Gastroesophageal sphincter (tissue), 4 donors: ENCODE data around the gene MYO7A. TPM values are rescaled to one million over a fixed set of nuclear protein-coding genes. Genes with fewer than 3 reads are reported as not detected.

ENCODE experiments used
- ATAC-seq: fragments of 150-250 bp; one replicate; pipeline ENCODE4 v1.9.1; 2016; ENCODE audit warnings: mild to moderate bottlenecking, moderate library complexity
- H3K27ac ChIP-seq, 4 donors: fragments of 200-600 bp; sonication (generic) in 3 of 4; 1 replicate in 3 of 4; 2 replicates in 1 of 4; pipeline ENCODE4 v1.5.1; 2016 to 2019
- H3K27me3 ChIP-seq: fragments of 200-600 bp; sonication (generic); one replicate; pipeline ENCODE4 v1.5.1; 2019
- H3K36me3 ChIP-seq, 2 donors: fragments of 200-600 bp; sonication (generic); one replicate each; pipeline ENCODE4 v1.5.1; 2019; ENCODE audit warnings: control low read depth in 1 of 2
- H3K4me1 ChIP-seq, 3 donors: fragments of 200-600 bp; sonication (generic); 1 replicate in 2 of 3; 2 replicates in 1 of 3; pipeline ENCODE4 v1.5.1; 2016 to 2019; ENCODE audit warnings: control low read depth in 2 of 3
- H3K4me3 ChIP-seq, 2 donors: fragments of 200-600 bp; sonication (generic); one replicate each; pipeline ENCODE4 v1.5.1; 2019; ENCODE audit warnings: mild to moderate bottlenecking in 1 of 2, moderate library complexity in 1 of 2
- H3K9me3 ChIP-seq, 3 donors: fragments of 200-600 bp; sonication (generic); one replicate each; pipeline ENCODE4 v1.5.1; 2017 to 2019; ENCODE audit warnings: control low read depth in 2 of 3
- EP300 ChIP-seq: sonication (generic); formaldehyde crosslinking; IDR thresholded peaks from one replicate; pipeline ENCODE4 v1.6.1; 2017; ENCODE audit warnings: antibody characterized with exemption, mild to moderate bottlenecking
- POLR2A ChIP-seq, 2 donors: fragments of 450-650 bp; IDR thresholded peaks; one replicate each; pipeline ENCODE4 v1.6.1; 2017; ENCODE audit warnings: antibody characterized with exemption in 2 of 2, mild to moderate bottlenecking in 2 of 2, moderate library complexity in 1 of 2
- POLR2AphosphoS5 ChIP-seq: sonication (generic); formaldehyde crosslinking; IDR thresholded peaks from one replicate; pipeline ENCODE4 v1.6.1; 2017; ENCODE audit warnings: antibody characterized with exemption
- WGBS, 2 donors: methylation state at CpG; one replicate each; pipeline ENCODE4 v1.1.5; 2018; ENCODE audit warnings: low coverage in 1 of 2; 5-methylcytosine and 5-hydroxymethylcytosine counted together
- total RNA-seq, 4 donors: library from RNA; depleted of rRNA; stranded (reverse); fragments of >200 nt; gene quantifications; one replicate each; pipeline ENCODE4 v1.1.0, GENCODE V29; 2016
- TF ChIP-seq, protein P1 (sequence below), 4 experiments: fragments of 200-600 bp in 2 of 4; fragments of 450-650 bp in 2 of 4; sonication (generic) in 1 of 4; IDR thresholded peaks; one replicate each; pipeline ENCODE4 v1.5.1; 2017 to 2019; ENCODE audit warnings: antibody characterized with exemption in 4 of 4, mild to moderate bottlenecking in 2 of 4, moderate library complexity in 2 of 4

The MYO7A gene
- total RNA-seq, 4 donors from 2014 or later = 4.0 to 11.8 (median 8.7) TPM

GRCh38 chr11:77182542-77183430, 54.7 kb downstream of the MYO7A start:
- no peak overlapping the region for H3K4me3 ChIP-seq
- ATAC-seq = no peak
- no peaks in the 10 kb centered on the region for H3K36me3 ChIP-seq
- H3K9me3 ChIP-seq = no peaks in the 10 kb centered on the region
- no peaks in the 10 kb centered on the region for H3K27me3 ChIP-seq
- H3K4me1 ChIP-seq = no peaks in the 10 kb centered on the region
- WGBS, 2 donors = 61 to 88% methylated on average over 4 to 6 of the region's 21 CpGs
- H3K27ac ChIP-seq = no peak overlapping the region
- TF ChIP-seq EP300 = no peak

- no peak overlapping the region for H3K27ac ChIP-seq
- H3K9me3 ChIP-seq = no peaks in the 10 kb centered on the region
- H3K27me3 ChIP-seq = no peaks in the 10 kb centered on the region
- ATAC-seq = no peak
- WGBS, 2 donors = 28 to 73% methylated on average over 2 to 3 of the region's 4 CpGs
- no peak for TF ChIP-seq POLR2A (IDR thresholded peaks at IDR 0.05)
- TF ChIP-seq, protein P1, sequence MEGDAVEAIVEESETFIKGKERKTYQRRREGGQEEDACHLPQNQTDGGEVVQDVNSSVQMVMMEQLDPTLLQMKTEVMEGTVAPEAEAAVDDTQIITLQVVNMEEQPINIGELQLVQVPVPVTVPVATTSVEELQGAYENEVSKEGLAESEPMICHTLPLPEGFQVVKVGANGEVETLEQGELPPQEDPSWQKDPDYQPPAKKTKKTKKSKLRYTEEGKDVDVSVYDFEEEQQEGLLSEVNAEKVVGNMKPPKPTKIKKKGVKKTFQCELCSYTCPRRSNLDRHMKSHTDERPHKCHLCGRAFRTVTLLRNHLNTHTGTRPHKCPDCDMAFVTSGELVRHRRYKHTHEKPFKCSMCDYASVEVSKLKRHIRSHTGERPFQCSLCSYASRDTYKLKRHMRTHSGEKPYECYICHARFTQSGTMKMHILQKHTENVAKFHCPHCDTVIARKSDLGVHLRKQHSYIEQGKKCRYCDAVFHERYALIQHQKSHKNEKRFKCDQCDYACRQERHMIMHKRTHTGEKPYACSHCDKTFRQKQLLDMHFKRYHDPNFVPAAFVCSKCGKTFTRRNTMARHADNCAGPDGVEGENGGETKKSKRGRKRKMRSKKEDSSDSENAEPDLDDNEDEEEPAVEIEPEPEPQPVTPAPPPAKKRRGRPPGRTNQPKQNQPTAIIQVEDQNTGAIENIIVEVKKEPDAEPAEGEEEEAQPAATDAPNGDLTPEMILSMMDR (IDR thresholded peaks at IDR 0.05) = no peak
- TF ChIP-seq EP300 = no peak
- TF ChIP-seq POLR2AphosphoS5 = no peak
- H3K4me1 ChIP-seq = no peaks in the 10 kb centered on the region
- no peak overlapping the region for H3K4me3 ChIP-seq
- no peaks in the 10 kb centered on the region for H3K36me3 ChIP-seq
Observed at GRCh38 chr11:77183431-77183984, 55.5 kb downstream of the MYO7A start.

DNA sequence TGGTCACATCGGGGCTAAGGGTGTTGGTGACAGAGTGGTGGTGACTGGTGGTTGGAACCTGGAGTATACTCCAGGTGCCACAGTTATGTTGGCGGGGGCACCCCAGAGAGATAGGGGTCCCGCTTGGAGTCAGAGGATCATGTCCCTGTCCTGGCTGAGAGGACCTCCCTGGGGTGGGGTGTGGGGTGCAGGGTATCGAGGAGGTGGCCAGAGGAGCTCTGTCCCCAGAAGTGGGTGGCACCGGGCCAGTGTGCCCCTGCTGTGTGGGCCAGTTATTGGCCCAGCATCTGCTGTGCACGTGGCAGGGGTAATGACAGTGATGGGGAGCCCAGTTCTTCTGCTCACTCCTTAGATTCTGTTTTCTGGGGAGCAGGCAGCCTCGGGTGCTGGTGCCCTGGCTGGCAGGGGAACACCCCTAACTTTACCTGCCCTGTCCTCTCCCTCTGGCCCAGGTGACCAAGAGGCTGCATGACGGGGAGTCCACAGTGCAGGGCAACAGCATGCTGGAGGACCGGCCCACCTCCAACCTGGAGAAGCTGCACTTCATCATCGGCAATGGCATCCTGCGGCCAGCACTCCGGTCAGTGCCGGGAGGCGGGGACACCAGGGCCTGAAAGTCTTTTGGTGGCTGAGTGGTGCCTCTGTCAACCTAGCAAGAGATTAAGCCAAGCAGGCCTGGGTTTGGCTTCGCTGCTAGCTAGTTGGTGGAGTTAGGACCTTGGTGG, 56.3 kb downstream of the MYO7A start:
- H3K36me3 ChIP-seq = no peaks in the 10 kb centered on the region
- H3K9me3 ChIP-seq = no peaks in the 10 kb centered on the region
- no peaks in the 10 kb centered on the region for H3K4me1 ChIP-seq
- H3K4me3 ChIP-seq = no peak overlapping the region
- 80% methylated on average over 1 of the region's 15 CpGs; no CpG with 5 or more reads in 1 of the 2 donors for WGBS, 2 donors
- no peaks in the 10 kb centered on the region for H3K27me3 ChIP-seq
- ATAC-seq = no peak
- no peak overlapping the region for H3K27ac ChIP-seq
- TF ChIP-seq EP300 = no peak
- no peak for TF ChIP-seq POLR2A (IDR thresholded peaks at IDR 0.05)
- TF ChIP-seq POLR2AphosphoS5 = no peak
- TF ChIP-seq, protein P1 (IDR thresholded peaks at IDR 0.05) = no peak

DNA sequence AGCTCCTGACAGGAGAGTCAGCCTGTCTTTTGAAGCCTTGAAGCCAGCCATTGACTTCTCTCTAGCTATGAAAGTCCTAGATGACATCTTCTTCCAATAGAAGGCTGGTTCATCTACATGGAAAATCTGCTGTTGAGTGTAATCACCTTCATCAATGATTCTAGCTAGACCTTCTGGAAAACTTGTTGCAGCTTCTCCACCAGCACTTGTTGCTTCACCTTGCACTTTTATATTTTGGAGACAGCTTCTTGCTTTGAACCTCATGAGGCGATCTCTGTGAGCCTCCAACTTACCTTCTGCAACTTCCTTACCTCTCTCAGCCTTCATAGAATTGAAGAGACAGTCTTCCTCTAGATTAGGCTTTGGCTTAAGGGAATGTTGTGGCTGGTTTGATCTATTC, 58.3 kb downstream of the MYO7A start:
- no peaks in the 10 kb centered on the region for H3K27me3 ChIP-seq
- ATAC-seq = no peak
- WGBS, 2 donors = 83 to 100% methylated on average over 1 of the region's 1 CpG
- H3K27ac ChIP-seq = no peak overlapping the region
- H3K4me1 ChIP-seq = no peaks in the 10 kb centered on the region
- no peaks in the 10 kb centered on the region for H3K36me3 ChIP-seq
- H3K4me3 ChIP-seq = no peak overlapping the region
- no peaks in the 10 kb centered on the region for H3K9me3 ChIP-seq
- TF ChIP-seq, protein P1 (IDR thresholded peaks at IDR 0.05) = no peak
- TF ChIP-seq POLR2A (IDR thresholded peaks at IDR 0.05) (no peak), POLR2AphosphoS5 (no peak), EP300 (no peak)

- Histone ChIP-seq H3K9me3 (no peaks in the 10 kb centered on the region), H3K27ac (no peak overlapping the region), H3K27me3 (peaks cover 9% of the 10 kb centered on the region), H3K4me3 (no peak overlapping the region), H3K4me1 (no peaks in the 10 kb centered on the region), H3K36me3 (peaks cover 0 to 3% of the 10 kb centered on the region in 2 donors)
- TF ChIP-seq POLR2AphosphoS5 = no peak
- no peak for TF ChIP-seq POLR2A (IDR thresholded peaks at IDR 0.05)
- TF ChIP-seq, protein P1 (IDR thresholded peaks at IDR 0.05) = no peak
- no peak for TF ChIP-seq EP300
- WGBS, 2 donors = 84 to 91% methylated on average over 4 to 8 of the region's 9 CpGs
- ATAC-seq = no peak
Observed at GRCh38 chr11:77187111-77187750, 59.2 kb downstream of the MYO7A start.
